ENCODE results near the gene CES2. TPM values are rescaled to one million over a fixed set of nuclear protein-coding genes. Genes with fewer than 3 reads are reported as not detected.

The CES2 gene
- total and polyA plus RNA-seq, 10 of the 15 experiments (the other 5 are each of a cell fraction or from before 2014, with no cell fraction given): 1.6 to 33.7 (median 21.0) TPM

DNA sequence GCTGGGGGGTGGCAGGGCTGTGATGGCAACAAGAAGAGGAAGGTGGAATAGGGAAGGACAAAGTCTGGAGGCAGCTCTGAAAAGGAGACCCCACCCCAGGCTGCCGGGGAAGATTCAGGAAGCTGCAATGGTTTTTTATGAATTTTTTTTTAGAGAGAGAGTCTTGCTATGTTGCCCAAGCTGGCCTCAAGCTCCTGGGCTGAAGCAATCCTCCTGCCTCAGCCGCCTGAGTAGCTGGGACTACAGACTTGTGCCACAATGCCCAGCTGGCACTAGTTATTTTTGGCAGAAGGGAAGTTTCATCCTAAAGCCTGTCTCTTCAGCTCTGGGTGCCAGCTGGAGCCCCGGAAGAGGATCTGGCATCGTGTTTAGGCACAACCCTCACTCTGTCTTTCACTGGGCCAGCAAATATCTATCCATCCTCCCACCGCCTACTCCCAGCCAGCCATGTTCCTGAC is 24.4 kb downstream of the CES2 start:
- DNase-seq (ENCODE audit: low read depth, low spot score): no peak
- Histone ChIP-seq H3K4me2 (ENCODE audit: control insufficient read depth, insufficient read depth) (no peak overlapping the region), H3K27me3 (replicated peaks in 1 of 2; ENCODE audit: control insufficient read depth in 2 of 2, insufficient read depth in 2 of 2, low read length in 1 of 2) (no peaks in the 10 kb centered on the region), H3K4me1 (ENCODE audit: control insufficient read depth, insufficient read depth, low read length) (peaks cover 11% of the 10 kb centered on the region), H3K9ac (ENCODE audit: control insufficient read depth, insufficient read depth, low read length) (no peak overlapping the region), H3K9me3 (replicated peaks; ENCODE audit: control insufficient read depth, insufficient read depth, low read length) (no peaks in the 10 kb centered on the region), H4K20me1 (ENCODE audit: control insufficient read depth, insufficient read depth) (no peaks in the 10 kb centered on the region), H3K4me3 (no peak overlapping the region), H3K79me2 (ENCODE audit: control insufficient read depth, insufficient read depth, low read length) (no peaks in the 10 kb centered on the region), H3K27ac (ENCODE audit: control insufficient read depth, insufficient read depth) (no peak overlapping the region), H2AFZ (ENCODE audit: control insufficient read depth, low read depth, low read length) (no peak overlapping the region), H3K36me3 (ENCODE audit: control insufficient read depth in 2 of 2, insufficient read depth in 2 of 2, low read length in 1 of 2) (no peaks in the 10 kb centered on the region)
- intact Hi-C loops (cut with micrococcal nuclease; ENCODE audit: unreplicated experiment) (loop anchor here (10.0 kb wide), 1 partner anchor 55 kb away; no protein-coding TSS in a partner anchor), in situ Hi-C loops (cut with MboI) (no loop called here)
- WGBS (ENCODE audit: insufficient coverage, insufficient replicate concordance, low lambda C conversion rate, missing lambda C conversion rate): 66% methylated on average over 5 of the region's 5 CpGs
- ChIA-PET SMC1A (ENCODE audit: uncharacterized antibody, unreplicated experiment) (no interaction called here), CTCF (interaction anchor here (0.9 to 3.9 kb wide), 10 partner anchors 9 to 223 kb away, joined by 3 to 12 read pairs (median 3); no protein-coding TSS in a partner anchor), RAD21 (ENCODE audit: unreplicated experiment) (no interaction called here), POLR2A (interaction anchor here (0.5 kb wide), 1 partner anchor 66 kb away, joined by 6 read pairs; no protein-coding TSS in a partner anchor)
- TF ChIP-seq NR2C1 (IDR thresholded peaks at IDR 0.05) (no peak), SRF (IDR thresholded peaks at IDR 0.05; ENCODE audit: low read depth in 2 of 2, low read length in 2 of 2) (no peak), MXI1 (IDR thresholded peaks at IDR 0.05; ENCODE audit: low read depth, low read length) (no peak), BCL11A (IDR thresholded peaks at IDR 0.05; ENCODE audit: low read depth, low read length) (no peak), EED (IDR thresholded peaks at IDR 0.05; ENCODE audit: low read depth) (no peak)
- TF ChIP-seq, protein P1, sequence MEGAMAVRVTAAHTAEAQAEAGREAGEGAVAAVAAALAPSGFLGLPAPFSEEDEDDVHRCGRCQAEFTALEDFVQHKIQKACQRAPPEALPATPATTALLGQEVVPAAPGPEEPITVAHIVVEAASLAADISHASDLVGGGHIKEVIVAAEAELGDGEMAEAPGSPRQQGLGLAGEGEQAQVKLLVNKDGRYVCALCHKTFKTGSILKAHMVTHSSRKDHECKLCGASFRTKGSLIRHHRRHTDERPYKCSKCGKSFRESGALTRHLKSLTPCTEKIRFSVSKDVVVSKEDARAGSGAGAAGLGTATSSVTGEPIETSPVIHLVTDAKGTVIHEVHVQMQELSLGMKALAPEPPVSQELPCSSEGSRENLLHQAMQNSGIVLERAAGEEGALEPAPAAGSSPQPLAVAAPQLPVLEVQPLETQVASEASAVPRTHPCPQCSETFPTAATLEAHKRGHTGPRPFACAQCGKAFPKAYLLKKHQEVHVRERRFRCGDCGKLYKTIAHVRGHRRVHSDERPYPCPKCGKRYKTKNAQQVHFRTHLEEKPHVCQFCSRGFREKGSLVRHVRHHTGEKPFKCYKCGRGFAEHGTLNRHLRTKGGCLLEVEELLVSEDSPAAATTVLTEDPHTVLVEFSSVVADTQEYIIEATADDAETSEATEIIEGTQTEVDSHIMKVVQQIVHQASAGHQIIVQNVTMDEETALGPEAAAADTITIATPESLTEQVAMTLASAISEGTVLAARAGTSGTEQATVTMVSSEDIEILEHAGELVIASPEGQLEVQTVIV (IDR thresholded peaks at IDR 0.05; ENCODE audit: borderline replicate concordance, partially characterized antibody): no peak
- no peak for FAIRE-seq
- no TSS peak for BruUV-seq (replicated peaks)
- no peak for ATAC-seq
